ENCODE results near the gene POU4F3. TPM values are rescaled to one million over a fixed set of nuclear protein-coding genes. Genes with fewer than 3 reads are reported as not detected.

POU4F3 gene
- total RNA-seq, 1 experiment from 2014 or later: not detected

GRCh38 chr5:146369691-146370090, 31.1 kb downstream of the POU4F3 start:
- ChIA-PET POLR2A (no interaction called here), CTCF (no interaction called here)
- no peak overlapping the region for H3K27ac Mint-ChIP-seq
- H3K9me3 Mint-ChIP-seq: no peaks in the 10 kb centered on the region
- ATAC-seq: no peak
- no peaks in the 10 kb centered on the region for H3K36me3 Mint-ChIP-seq
- DNase-seq (ENCODE audit: low spot score): no peak
- peaks cover 19% of the 10 kb centered on the region for H3K4me1 Mint-ChIP-seq
- no peak overlapping the region for H3K4me3 Mint-ChIP-seq
- TF ChIP-seq PRRX2 (CRISPR knock-in tag; IDR thresholded peaks at IDR 0.05): no peak
- TF ChIP-seq, protein P1, sequence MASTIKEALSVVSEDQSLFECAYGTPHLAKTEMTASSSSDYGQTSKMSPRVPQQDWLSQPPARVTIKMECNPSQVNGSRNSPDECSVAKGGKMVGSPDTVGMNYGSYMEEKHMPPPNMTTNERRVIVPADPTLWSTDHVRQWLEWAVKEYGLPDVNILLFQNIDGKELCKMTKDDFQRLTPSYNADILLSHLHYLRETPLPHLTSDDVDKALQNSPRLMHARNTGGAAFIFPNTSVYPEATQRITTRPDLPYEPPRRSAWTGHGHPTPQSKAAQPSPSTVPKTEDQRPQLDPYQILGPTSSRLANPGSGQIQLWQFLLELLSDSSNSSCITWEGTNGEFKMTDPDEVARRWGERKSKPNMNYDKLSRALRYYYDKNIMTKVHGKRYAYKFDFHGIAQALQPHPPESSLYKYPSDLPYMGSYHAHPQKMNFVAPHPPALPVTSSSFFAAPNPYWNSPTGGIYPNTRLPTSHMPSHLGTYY (CRISPR knock-in tag; IDR thresholded peaks at IDR 0.05): no peak
- TF ChIP-seq FOXK1 (CRISPR knock-in tag; IDR thresholded peaks at IDR 0.05): no peak
- TF ChIP-seq, protein P2, sequence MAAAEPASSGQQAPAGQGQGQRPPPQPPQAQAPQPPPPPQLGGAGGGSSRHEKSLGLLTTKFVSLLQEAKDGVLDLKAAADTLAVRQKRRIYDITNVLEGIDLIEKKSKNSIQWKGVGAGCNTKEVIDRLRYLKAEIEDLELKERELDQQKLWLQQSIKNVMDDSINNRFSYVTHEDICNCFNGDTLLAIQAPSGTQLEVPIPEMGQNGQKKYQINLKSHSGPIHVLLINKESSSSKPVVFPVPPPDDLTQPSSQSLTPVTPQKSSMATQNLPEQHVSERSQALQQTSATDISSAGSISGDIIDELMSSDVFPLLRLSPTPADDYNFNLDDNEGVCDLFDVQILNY (CRISPR knock-in tag; IDR thresholded peaks at IDR 0.05): no peak
- no peak for TF ChIP-seq TP53 (CRISPR knock-in tag; IDR thresholded peaks at IDR 0.05)
- no peak for TF ChIP-seq ZNF396 (CRISPR knock-in tag; IDR thresholded peaks at IDR 0.05; ENCODE audit: borderline replicate concordance)
- no peak for TF ChIP-seq CBFB (CRISPR knock-in tag; IDR thresholded peaks at IDR 0.05; ENCODE audit: low read depth)
- no peak for TF ChIP-seq ESRRA (CRISPR knock-in tag; IDR thresholded peaks at IDR 0.05; ENCODE audit: borderline replicate concordance)
- TF ChIP-seq FOXP1 (CRISPR knock-in tag; IDR thresholded peaks at IDR 0.05; ENCODE audit: borderline replicate concordance): no peak
- TF ChIP-seq NFATC4 (CRISPR knock-in tag; IDR thresholded peaks at IDR 0.05): no peak
- peaks cover 4% of the 10 kb centered on the region for H3K27me3 Mint-ChIP-seq (ENCODE audit: low read depth)

GRCh38 chr5:146376821-146377220, 38.2 kb downstream of the POU4F3 start:
- Mint-ChIP-seq H3K27ac (no peak overlapping the region), H3K9me3 (no peaks in the 10 kb centered on the region), H3K27me3 (ENCODE audit: low read depth) (peaks cover 13% of the 10 kb centered on the region), H3K4me1 (no peaks in the 10 kb centered on the region), H3K4me3 (no peak overlapping the region), H3K36me3 (no peaks in the 10 kb centered on the region)
- ChIA-PET CTCF (interaction anchor here (0.8 to 1.8 kb wide), 2 partner anchors 12 to 70 kb away, joined by 3 to 4 read pairs; no protein-coding TSS in a partner anchor), POLR2A (no interaction called here)
- TF ChIP-seq NFE2L1 (CRISPR knock-in tag; IDR thresholded peaks at IDR 0.05) (no peak), OVOL2 (CRISPR knock-in tag; IDR thresholded peaks at IDR 0.05; ENCODE audit: borderline replicate concordance) (no peak), NFYB (CRISPR knock-in tag; conservative IDR thresholded peaks at IDR 0.05; ENCODE audit: low read depth) (no peak)
- DNase-seq (ENCODE audit: low spot score) (no peak), ATAC-seq (no peak)

DNA sequence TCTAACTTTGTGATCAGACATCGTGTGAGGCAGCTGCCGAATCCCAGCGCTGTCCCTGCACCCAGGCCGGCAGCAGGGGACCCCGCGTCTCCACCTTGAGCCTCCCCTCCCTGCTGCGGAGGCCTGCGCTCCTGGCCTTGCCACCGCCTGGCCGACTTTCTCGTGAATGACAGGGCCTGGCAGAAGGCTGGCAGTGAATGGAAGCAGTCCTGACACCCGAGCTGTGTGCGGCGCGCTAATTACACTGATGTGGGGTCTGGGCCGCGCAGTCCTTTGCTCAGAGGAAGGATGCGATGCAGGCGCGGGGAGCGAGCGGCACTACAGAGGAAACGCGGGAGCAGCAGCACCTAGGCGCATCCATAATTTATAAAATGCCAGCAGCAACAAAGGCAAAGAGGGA, 40.3 kb downstream of the POU4F3 start:
- POLR2A ChIA-PET: no interaction called here
- Mint-ChIP-seq H3K27ac (no peak overlapping the region), H3K36me3 (no peaks in the 10 kb centered on the region), H3K9me3 (no peaks in the 10 kb centered on the region), H3K4me3 (no peak overlapping the region), H3K27me3 (ENCODE audit: low read depth) (peaks cover 13% of the 10 kb centered on the region), H3K4me1 (no peaks in the 10 kb centered on the region)
- CTCF ChIA-PET: interaction anchor here (1.2 kb wide), 1 partner anchor 23 kb away, joined by 3 read pairs; no protein-coding TSS in a partner anchor
- peak; percentile 55 for ATAC-seq
- DNase-seq (ENCODE audit: low spot score): no peak
- TF ChIP-seq MYBL2 (CRISPR knock-in tag; IDR thresholded peaks at IDR 0.05) (no peak), ZNF138 (CRISPR knock-in tag; conservative IDR thresholded peaks at IDR 0.05) (no peak), CDX4 (CRISPR knock-in tag; IDR thresholded peaks at IDR 0.05; ENCODE audit: borderline replicate concordance) (no peak), ATF6 (CRISPR knock-in tag; IDR thresholded peaks at IDR 0.05) (no peak)

All from WTC11 (cell line).